SK-N-SH (cell line): ENCODE data around the gene CYP4F3. TPM values are rescaled to one million over a fixed set of nuclear protein-coding genes. Genes with fewer than 3 reads are reported as not detected.

Source experiments
- CTCF ChIA-PET: fragments of 300-600, 350-600 bp; formaldehyde crosslinking; extraction: SDS; loops from one replicate; lab custom pipeline; 2021; lab: Yijun Ruan, JAX
- POLR2A ChIA-PET: fragments of 350-600 bp; sonication (Branson Sonifier 250); formaldehyde crosslinking; extraction: SDS; loops from one replicate; lab custom pipeline; 2020; ENCODE audit warnings: antibody characterized with exemption, inconsistent platforms; lab: Yijun Ruan, JAX
- DNase-seq: peaks from one replicate; pipeline ENCODE4 v3.0.0; 2012
- H2AFZ ChIP-seq: fragments of 200-600 bp; sonication (generic); 2 replicates; pipeline ENCODE4 v1.8.1; 2016; ENCODE audit warnings: antibody characterized with exemption, mild to moderate bottlenecking, low read depth
- H3F3A ChIP-seq: fragments of 200-600 bp; sonication (generic); replicated peaks from 2 replicates; pipeline ENCODE3; 2016; ENCODE audit warnings: antibody characterized with exemption, mild to moderate bottlenecking; ENCODE audit not compliant: insufficient read depth
- H3K27ac ChIP-seq, 2 experiments: fragments of 200-500 bp in 1 of 2; fragments of 200-600 bp in 1 of 2; sonication (Bioruptor generic) in 1 of 2; sonication (generic), shearing (Covaris generic) in 1 of 2; 2 replicates each; pipeline versions ENCODE4 v1.5.1 to v1.6.1; 2014 to 2016; ENCODE audit warnings: low read depth in 2 of 2, inconsistent platforms in 1 of 2, low read length in 1 of 2, mild to moderate bottlenecking in 1 of 2, mixed read lengths in 1 of 2
- H3K27me3 ChIP-seq: fragments of 200-600 bp; sonication (generic), shearing (Covaris generic); 2 replicates; pipeline ENCODE4 v1.6.1; 2016; ENCODE audit warnings: mixed run types; ENCODE audit not compliant: insufficient read depth
- H3K36me3 ChIP-seq, 2 experiments: fragments of 200-500 bp in 1 of 2; fragments of 200-600 bp in 1 of 2; sonication (Bioruptor generic) in 1 of 2; sonication (generic) in 1 of 2; replicated peaks in 1 of 2; 2 replicates each; pipeline versions ENCODE3 to v1.5.1; 2014 to 2016; ENCODE audit warnings: low read length in 1 of 2, mild to moderate bottlenecking in 1 of 2; ENCODE audit not compliant: insufficient read depth in 2 of 2, control insufficient read depth in 1 of 2
- H3K4me1 ChIP-seq, 2 experiments: fragments of 200-500 bp in 1 of 2; fragments of 200-600 bp in 1 of 2; sonication (Bioruptor generic) in 1 of 2; sonication (generic), shearing (Covaris generic) in 1 of 2; 2 replicates each; pipeline versions ENCODE4 v1.5.1 to v1.6.1; 2014 to 2016; ENCODE audit warnings: low read depth in 1 of 2, low read length in 1 of 2, mixed run types in 1 of 2; ENCODE audit not compliant: insufficient read depth in 2 of 2, control insufficient read depth in 1 of 2
- H3K4me2 ChIP-seq: fragments of 200-600 bp; sonication (generic), shearing (Covaris generic); 2 replicates; pipeline ENCODE4 v1.6.1; 2017; ENCODE audit warnings: mixed run types
- H3K4me3 ChIP-seq, 2 experiments: fragments of 200-500 bp in 1 of 2; fragments of 200-600 bp in 1 of 2; sonication (Bioruptor generic) in 1 of 2; sonication (generic), shearing (Covaris generic) in 1 of 2; 2 replicates each; pipeline versions ENCODE4 v1.5.1 to v1.8.1; 2014 to 2016; ENCODE audit warnings: low read depth in 2 of 2, inconsistent platforms in 1 of 2, low read length in 1 of 2, mild to moderate bottlenecking in 1 of 2, mixed read lengths in 1 of 2, moderate library complexity in 1 of 2
- H3K79me2 ChIP-seq: fragments of 200-600 bp; sonication (generic); 2 replicates; pipeline ENCODE4 v1.8.1; 2017; ENCODE audit warnings: mild to moderate bottlenecking; ENCODE audit not compliant: insufficient read depth
- H3K9ac ChIP-seq: fragments of 200-600 bp; sonication (generic); 2 replicates; pipeline ENCODE4 v1.6.1; 2017; ENCODE audit warnings: mixed run types
- H3K9me2 ChIP-seq: fragments of 200-600 bp; sonication (generic); 2 replicates; pipeline ENCODE4 v1.6.1; 2017; ENCODE audit warnings: mixed run types
- H3K9me3 ChIP-seq: fragments of 200-600 bp; sonication (generic); 2 replicates; pipeline ENCODE4 v1.6.1; 2017; ENCODE audit warnings: mixed run types, mild to moderate bottlenecking, moderate library complexity
- H4K20me1 ChIP-seq: fragments of 200-600 bp; sonication (generic); 2 replicates; pipeline ENCODE4 v1.6.1; 2017; ENCODE audit warnings: mild to moderate bottlenecking, mixed run types; ENCODE audit not compliant: insufficient read depth
- CTCF ChIP-seq: fragments of 200-600 bp; sonication (generic); IDR thresholded peaks from 2 replicates; pipeline ENCODE4 v1.6.1; 2017; ENCODE audit warnings: antibody characterized with exemption, mild to moderate bottlenecking, moderate library complexity
- ELF1 ChIP-seq: IDR thresholded peaks from 2 replicates; pipeline ENCODE4 v1.4.0; 2012
- EP300 ChIP-seq, 2 experiments: IDR thresholded peaks; 2 replicates each; pipeline versions ENCODE4 v1.4.0 to v1.6.1; 2012; ENCODE audit warnings: borderline replicate concordance in 1 of 2, low read depth in 1 of 2, low read length in 1 of 2
- EZH2phosphoT487 ChIP-seq: fragments of 200-600 bp; sonication (generic); IDR thresholded peaks from 2 replicates; pipeline ENCODE4 v1.6.1; 2017; ENCODE audit warnings: low read depth, mixed run types, mild to moderate bottlenecking, antibody characterized with exemption, moderate library complexity, borderline replicate concordance
- FOSL2 ChIP-seq: IDR thresholded peaks from 2 replicates; pipeline ENCODE4 v1.4.0; 2012; ENCODE audit warnings: low read depth, mild to moderate bottlenecking, moderate library complexity, borderline replicate concordance
- FOXJ3 ChIP-seq: sonication (generic); formaldehyde crosslinking; IDR thresholded peaks from 2 replicates; pipeline ENCODE4 v1.5.1; 2020; ENCODE audit warnings: mild to moderate bottlenecking, missing genetic modification reagents
- FOXM1 ChIP-seq: IDR thresholded peaks from 2 replicates; pipeline ENCODE4 v1.4.0; 2012; ENCODE audit warnings: low read depth, mild to moderate bottlenecking
- GATA2 ChIP-seq: sonication (generic); formaldehyde crosslinking; IDR thresholded peaks from 2 replicates; pipeline ENCODE4 v1.5.0; 2020; ENCODE audit warnings: mild to moderate bottlenecking, missing genetic modification reagents
- JUND ChIP-seq: IDR thresholded peaks from 2 replicates; pipeline ENCODE4 v1.4.0; 2012
- MEF2A ChIP-seq: IDR thresholded peaks from 2 replicates; pipeline ENCODE4 v1.4.0; 2012; ENCODE audit warnings: low read depth, borderline replicate concordance
- MXI1 ChIP-seq: IDR thresholded peaks from 2 replicates; pipeline ENCODE4 v1.6.1; 2012; ENCODE audit warnings: mild to moderate bottlenecking, low read depth, low read length, improper control_type of control experiment
- NFIC ChIP-seq: IDR thresholded peaks from 2 replicates; pipeline ENCODE4 v1.4.0; 2012; ENCODE audit warnings: borderline replicate concordance
- RCOR1 ChIP-seq: fragments of 150-350 bp; IDR thresholded peaks from 2 replicates; pipeline ENCODE4 v1.6.1; 2017; ENCODE audit warnings: antibody characterized with exemption, low read length
- RFX5 ChIP-seq: IDR thresholded peaks from 2 replicates; pipeline ENCODE4 v1.6.1; 2012; ENCODE audit warnings: mild to moderate bottlenecking, improper control_type of control experiment, low read length
- SIN3A ChIP-seq: IDR thresholded peaks from 2 replicates; pipeline ENCODE4 v1.6.1; 2012; ENCODE audit warnings: low read depth, mild to moderate bottlenecking, low read length, moderate library complexity, borderline replicate concordance
- TAF1 ChIP-seq: IDR thresholded peaks from 2 replicates; pipeline ENCODE4 v1.6.1; 2012; ENCODE audit warnings: low read depth, mild to moderate bottlenecking, low read length, moderate library complexity, borderline replicate concordance
- TCF12 ChIP-seq: IDR thresholded peaks from 2 replicates; pipeline ENCODE4 v1.4.0; 2012
- WGBS: methylation state at CpG from one replicate; pipeline ENCODE4 v1.1.6; 2017; ENCODE audit warnings: low lambda C conversion rate; 5-methylcytosine and 5-hydroxymethylcytosine counted together
- polyA plus RNA-seq, 3 experiments: library from polyadenylated mRNA; depleted of rRNA; stranded (reverse); fragments of >200 nt; gene quantifications; 2 replicates each; pipeline ENCODE4 v1.2.3, GENCODE V29; 2012
- TF ChIP-seq, protein P1 (sequence below): fragments of 150-350 bp; IDR thresholded peaks from 2 replicates; pipeline ENCODE4 v1.6.1; 2017; ENCODE audit warnings: antibody characterized with exemption, low read length, low read depth, borderline replicate concordance
- TF ChIP-seq, protein P2 (sequence below): IDR thresholded peaks from 2 replicates; pipeline ENCODE4 v1.4.0; 2012; ENCODE audit warnings: low read depth, borderline replicate concordance
- TF ChIP-seq, protein P3 (sequence below): fragments of 150-350 bp; IDR thresholded peaks from 2 replicates; pipeline ENCODE4 v1.6.1; 2016; ENCODE audit warnings: mild to moderate bottlenecking, low read depth, low read length

CYP4F3 gene
- polyA plus RNA-seq, 1 of the 3 experiments (the other 2 are of a cell fraction): 0.08 TPM

GRCh38 chr19:15671891-15672579 is 31.3 kb downstream of the CYP4F3 start:
- H3K4me3 ChIP-seq: no peak overlapping the region
- WGBS: 22% methylated on average over 10 of the region's 10 CpGs
- H4K20me1 ChIP-seq: no peaks in the 10 kb centered on the region
- H3K4me1 ChIP-seq: no peaks in the 10 kb centered on the region
- no peaks in the 10 kb centered on the region for H3K36me3 ChIP-seq
- H3F3A ChIP-seq: no peaks in the 10 kb centered on the region
- H2AFZ ChIP-seq: no peak overlapping the region
- ChIA-PET POLR2A (no interaction called here), CTCF (no interaction called here)
- H3K79me2 ChIP-seq: no peaks in the 10 kb centered on the region
- no peak for DNase-seq
- no peak overlapping the region for H3K4me2 ChIP-seq
- H3K9me2 ChIP-seq: no peaks in the 10 kb centered on the region
- no peaks in the 10 kb centered on the region for H3K27me3 ChIP-seq
- H3K27ac ChIP-seq: no peak overlapping the region
- H3K9ac ChIP-seq: no peak overlapping the region
- TF ChIP-seq RCOR1 (no peak), ELF1 (no peak), TAF1 (no peak), MXI1 (no peak), FOXM1 (no peak), GATA2 (no peak), MEF2A (no peak), CTCF (no peak), JUND (no peak), NFIC (no peak), FOSL2 (no peak), TCF12 (no peak), EP300 (IDR thresholded peaks at IDR 0.05; ENCODE audit: borderline replicate concordance in 1 of 2, low read depth in 1 of 2, low read length in 1 of 2) (no peak), SIN3A (no peak), RFX5 (no peak), EZH2phosphoT487 (no peak), FOXJ3 (CRISPR knock-in tag) (no peak)
- TF ChIP-seq, protein P1, sequence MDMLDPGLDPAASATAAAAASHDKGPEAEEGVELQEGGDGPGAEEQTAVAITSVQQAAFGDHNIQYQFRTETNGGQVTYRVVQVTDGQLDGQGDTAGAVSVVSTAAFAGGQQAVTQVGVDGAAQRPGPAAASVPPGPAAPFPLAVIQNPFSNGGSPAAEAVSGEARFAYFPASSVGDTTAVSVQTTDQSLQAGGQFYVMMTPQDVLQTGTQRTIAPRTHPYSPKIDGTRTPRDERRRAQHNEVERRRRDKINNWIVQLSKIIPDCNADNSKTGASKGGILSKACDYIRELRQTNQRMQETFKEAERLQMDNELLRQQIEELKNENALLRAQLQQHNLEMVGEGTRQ: no peak
- TF ChIP-seq, protein P2, sequence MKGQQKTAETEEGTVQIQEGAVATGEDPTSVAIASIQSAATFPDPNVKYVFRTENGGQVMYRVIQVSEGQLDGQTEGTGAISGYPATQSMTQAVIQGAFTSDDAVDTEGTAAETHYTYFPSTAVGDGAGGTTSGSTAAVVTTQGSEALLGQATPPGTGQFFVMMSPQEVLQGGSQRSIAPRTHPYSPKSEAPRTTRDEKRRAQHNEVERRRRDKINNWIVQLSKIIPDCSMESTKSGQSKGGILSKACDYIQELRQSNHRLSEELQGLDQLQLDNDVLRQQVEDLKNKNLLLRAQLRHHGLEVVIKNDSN: no peak
- TF ChIP-seq, protein P3, sequence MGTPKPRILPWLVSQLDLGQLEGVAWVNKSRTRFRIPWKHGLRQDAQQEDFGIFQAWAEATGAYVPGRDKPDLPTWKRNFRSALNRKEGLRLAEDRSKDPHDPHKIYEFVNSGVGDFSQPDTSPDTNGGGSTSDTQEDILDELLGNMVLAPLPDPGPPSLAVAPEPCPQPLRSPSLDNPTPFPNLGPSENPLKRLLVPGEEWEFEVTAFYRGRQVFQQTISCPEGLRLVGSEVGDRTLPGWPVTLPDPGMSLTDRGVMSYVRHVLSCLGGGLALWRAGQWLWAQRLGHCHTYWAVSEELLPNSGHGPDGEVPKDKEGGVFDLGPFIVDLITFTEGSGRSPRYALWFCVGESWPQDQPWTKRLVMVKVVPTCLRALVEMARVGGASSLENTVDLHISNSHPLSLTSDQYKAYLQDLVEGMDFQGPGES: no peak
- no peaks in the 10 kb centered on the region for H3K9me3 ChIP-seq
